PC-3 (cell line): Measurements from ENCODE around the gene ZP3.
"Not testable (repeated sequence)": the region's sequence is repeated elsewhere in the genome, so short reads cannot be mapped to it uniquely, and the experiment has no call there.

Source experiments
- EZH2 ChIP-seq: fragments of 300-600 bp; sonication (generic); IDR thresholded peaks from one replicate; pipeline ENCODE4 v1.6.1; 2017; ENCODE audit warnings: antibody characterized with exemption, mild to moderate bottlenecking, low read length; ENCODE audit not compliant: unreplicated experiment
- EZH2phosphoT487 ChIP-seq: fragments of 300-600 bp; sonication (generic); IDR thresholded peaks from 2 replicates; pipeline ENCODE4 v1.6.1; 2018; ENCODE audit warnings: mild to moderate bottlenecking, antibody characterized with exemption, low read length, borderline replicate concordance
- TF ChIP-seq, protein P1 (sequence below): fragments of 300-600 bp; sonication (generic); conservative IDR thresholded peaks from 2 replicates; pipeline ENCODE4 v1.5.1; 2017; ENCODE audit warnings: antibody characterized with exemption, low read depth, mild to moderate bottlenecking, low read length

GRCh38 chr7:76440404-76440803, 15.7 kb downstream of the ZP3 start:
- not testable (repeated sequence) for TF ChIP-seq EZH2, EZH2phosphoT487
- TF ChIP-seq, protein P1, sequence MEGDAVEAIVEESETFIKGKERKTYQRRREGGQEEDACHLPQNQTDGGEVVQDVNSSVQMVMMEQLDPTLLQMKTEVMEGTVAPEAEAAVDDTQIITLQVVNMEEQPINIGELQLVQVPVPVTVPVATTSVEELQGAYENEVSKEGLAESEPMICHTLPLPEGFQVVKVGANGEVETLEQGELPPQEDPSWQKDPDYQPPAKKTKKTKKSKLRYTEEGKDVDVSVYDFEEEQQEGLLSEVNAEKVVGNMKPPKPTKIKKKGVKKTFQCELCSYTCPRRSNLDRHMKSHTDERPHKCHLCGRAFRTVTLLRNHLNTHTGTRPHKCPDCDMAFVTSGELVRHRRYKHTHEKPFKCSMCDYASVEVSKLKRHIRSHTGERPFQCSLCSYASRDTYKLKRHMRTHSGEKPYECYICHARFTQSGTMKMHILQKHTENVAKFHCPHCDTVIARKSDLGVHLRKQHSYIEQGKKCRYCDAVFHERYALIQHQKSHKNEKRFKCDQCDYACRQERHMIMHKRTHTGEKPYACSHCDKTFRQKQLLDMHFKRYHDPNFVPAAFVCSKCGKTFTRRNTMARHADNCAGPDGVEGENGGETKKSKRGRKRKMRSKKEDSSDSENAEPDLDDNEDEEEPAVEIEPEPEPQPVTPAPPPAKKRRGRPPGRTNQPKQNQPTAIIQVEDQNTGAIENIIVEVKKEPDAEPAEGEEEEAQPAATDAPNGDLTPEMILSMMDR = not testable (repeated sequence)
